Bronchial epithelial cell (primary cell): Measurements from ENCODE around the gene EDEM3. TPM values are rescaled to one million over a fixed set of nuclear protein-coding genes. Genes with fewer than 3 reads are reported as not detected.

Experiments used
- DNase-seq: peaks from one replicate; pipeline ENCODE4 v3.0.0-alpha.2; 2010; ENCODE audit warnings: low read depth
- FAIRE-seq: peaks from 2 replicates; lab custom pipeline; 2011; peaks lifted over from hg19 to GRCh38; lab: Jason Lieb, UNC
- H3K27me3 ChIP-seq: 2 replicates; pipeline ENCODE4 v1.5.1; 2011; ENCODE audit warnings: low read length; ENCODE audit not compliant: control insufficient read depth, insufficient read depth
- H3K36me3 ChIP-seq: 2 replicates; pipeline ENCODE4 v1.5.1; 2011; ENCODE audit warnings: low read length; ENCODE audit not compliant: control insufficient read depth, insufficient read depth
- H3K4me3 ChIP-seq: 2 replicates; pipeline ENCODE4 v1.5.1; 2011; ENCODE audit warnings: mild to moderate bottlenecking, low read depth, low read length, control low read depth
- CTCF ChIP-seq: IDR thresholded peaks from 2 replicates; pipeline ENCODE4 v1.5.1; 2011; ENCODE audit warnings: mild to moderate bottlenecking, moderate library complexity, low read length, control low read depth, inconsistent platforms; ENCODE audit not compliant: insufficient read depth, severe bottlenecking
- total RNA-seq: library from RNA; depleted of rRNA; stranded (reverse); fragments of >200 nt; gene quantifications from 2 replicates; pipeline ENCODE4 v1.2.1, GENCODE V29; 2014

The EDEM3 gene
- total RNA-seq, 1 donor from 2014 or later = 32.1 TPM

- H3K27me3 ChIP-seq = no peaks in the 10 kb centered on the region
- no peaks in the 10 kb centered on the region for H3K36me3 ChIP-seq
- FAIRE-seq (no peak), DNase-seq (no peak)
- no peak overlapping the region for H3K4me3 ChIP-seq
- TF ChIP-seq CTCF = no peak
Measured at GRCh38 chr1:184655185-184655584, 99.5 kb downstream of the EDEM3 start.

- no peak for FAIRE-seq
- TF ChIP-seq CTCF = no peak
- no peak for DNase-seq
- Histone ChIP-seq H3K36me3 (no peaks in the 10 kb centered on the region), H3K27me3 (peaks cover 2% of the 10 kb centered on the region), H3K4me3 (no peak overlapping the region)
Measured at GRCh38 chr1:184650177-184650866, 104.3 kb downstream of the EDEM3 start.

- no peak for TF ChIP-seq CTCF
- H3K4me3 ChIP-seq = no peak overlapping the region
- FAIRE-seq (no peak), DNase-seq (no peak)
- no peaks in the 10 kb centered on the region for H3K36me3 ChIP-seq
- H3K27me3 ChIP-seq = peaks cover 2% of the 10 kb centered on the region
Measured at GRCh38 chr1:184649451-184649888, 105.2 kb downstream of the EDEM3 start.

DNA sequence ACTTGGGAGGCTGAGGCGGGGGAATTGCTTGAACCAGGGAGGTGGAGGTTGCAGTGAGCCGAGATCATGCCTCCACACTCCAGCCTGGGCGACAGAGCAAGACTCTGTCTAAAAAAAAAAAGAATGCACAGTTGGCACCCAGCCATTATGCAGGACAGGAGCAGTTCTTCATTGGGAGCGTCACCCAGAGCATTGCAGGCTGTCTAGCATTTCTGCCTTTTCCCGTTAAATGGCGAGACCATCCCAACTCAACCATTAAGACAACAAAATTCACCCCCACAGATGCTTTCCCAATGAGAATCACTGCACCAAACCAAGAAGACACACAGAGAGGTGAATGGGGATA lies 105.8 kb downstream of the EDEM3 start:
- H3K4me3 ChIP-seq = no peak overlapping the region
- no peaks in the 10 kb centered on the region for H3K36me3 ChIP-seq
- FAIRE-seq (no peak), DNase-seq (no peak)
- no peak for TF ChIP-seq CTCF
- peaks cover 2% of the 10 kb centered on the region for H3K27me3 ChIP-seq

DNA sequence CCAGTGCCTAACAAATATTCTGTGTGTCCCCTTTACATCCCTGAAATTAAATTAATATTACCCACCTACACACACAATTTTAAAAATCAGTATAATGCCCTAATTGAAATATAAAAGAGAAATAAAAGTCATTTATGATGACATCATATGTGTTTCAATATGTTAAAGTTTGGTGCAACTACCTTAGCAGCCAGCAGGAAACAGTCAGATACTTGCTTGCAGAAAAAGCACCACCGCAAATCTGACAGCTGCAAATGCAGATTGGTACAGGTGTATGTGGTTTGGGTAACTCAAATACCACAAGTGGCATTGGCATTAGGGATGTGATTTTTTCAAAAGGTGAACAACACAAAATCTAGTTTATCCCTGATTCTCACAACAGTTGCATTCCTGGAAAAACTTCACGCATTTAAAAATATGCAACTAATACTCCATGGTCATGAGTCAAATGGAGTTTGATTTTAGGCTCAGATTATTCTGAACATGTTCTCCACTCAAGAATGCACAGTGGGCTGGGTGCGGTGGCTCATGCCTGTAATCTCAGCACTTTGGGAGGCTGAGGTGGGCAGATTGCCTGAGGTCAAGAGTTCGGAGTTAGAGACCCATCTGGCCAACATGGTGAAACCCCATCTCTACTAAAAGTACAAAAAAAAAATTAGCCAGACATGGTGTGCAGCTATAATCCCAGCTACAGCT lies 106.3 kb downstream of the EDEM3 start:
- peaks cover 2% of the 10 kb centered on the region for H3K27me3 ChIP-seq
- FAIRE-seq = no peak

More for the DNA sequence above, 106.3 kb downstream of the EDEM3 start:
- no peak for DNase-seq
- H3K36me3 ChIP-seq = no peaks in the 10 kb centered on the region
- no peak overlapping the region for H3K4me3 ChIP-seq
- no peak for TF ChIP-seq CTCF
